HepG2 (cell line): ENCODE measurements around the gene ACTR10. TPM values are rescaled to one million over a fixed set of nuclear protein-coding genes. Genes with fewer than 3 reads are reported as not detected.

Experiments
- ATAC-seq: fragments of 200-7000 bp; cut with Tn5 transposase; 3 replicates; pipeline ENCODE4 v1.9.1; 2020; ENCODE audit warnings: mild to moderate bottlenecking, moderate library complexity
- BruUV-seq: library from RNA; stranded (reverse); fragments of 400-500 nt; replicated peaks from 2 replicates; lab custom pipeline; 2021; lab: Mats Ljungman, UMichigan
- CTCF ChIA-PET: fragments of 300-600 bp; formaldehyde crosslinking; extraction: SDS; loops from one replicate; lab custom pipeline; 2021; ENCODE audit warnings: low total read pairs, inconsistent platforms, low intra/inter-chr PET ratio; lab: Yijun Ruan, JAX
- POLR2A ChIA-PET: fragments of 350-600 bp; sonication (Branson Sonifier 250); formaldehyde crosslinking; loops from one replicate; lab custom pipeline; 2020; ENCODE audit warnings: antibody characterized with exemption, inconsistent platforms; lab: Yijun Ruan, JAX
- DNase-seq: peaks from one replicate; pipeline ENCODE4 v3.0.0-alpha.2; 2015; ENCODE audit warnings: low spot score
- FAIRE-seq: peaks from 3 replicates; lab custom pipeline; 2011; peaks lifted over from hg19 to GRCh38; lab: Jason Lieb, UNC
- H2AFZ ChIP-seq: one replicate; pipeline ENCODE4 v1.6.1; 2011; ENCODE audit warnings: low read length, inconsistent platforms
- H3K27ac ChIP-seq: fragments of 300-600 bp; 3 replicates; pipeline ENCODE4 v1.8.0; 2011; ENCODE audit warnings: mixed run types, mild to moderate bottlenecking, mixed read lengths, low read length, inconsistent platforms; ENCODE audit not compliant: insufficient read depth; ENCODE audit errors: extremely low read length
- H3K27me3 ChIP-seq, 2 experiments: fragments of 200-600 bp in 1 of 2; 2 replicates in 1 of 2; 3 replicates in 1 of 2; pipeline versions ENCODE4 v1.6.0 to v1.8.0; 2011; ENCODE audit warnings: low read length in 2 of 2, mild to moderate bottlenecking in 2 of 2, moderate library complexity in 2 of 2, inconsistent platforms in 1 of 2; ENCODE audit not compliant: insufficient read depth in 2 of 2, control insufficient read depth in 1 of 2
- H3K36me3 ChIP-seq, 2 experiments: fragments of 200-600 bp in 1 of 2; replicated peaks in 1 of 2; 2 replicates in 1 of 2; 3 replicates in 1 of 2; pipeline versions ENCODE4 v1.5.1 to v1.8.0; 2011; ENCODE audit warnings: low read length in 2 of 2, inconsistent platforms in 1 of 2; ENCODE audit not compliant: insufficient read depth in 2 of 2, control insufficient read depth in 1 of 2
- H3K4me1 ChIP-seq: 2 replicates; pipeline ENCODE4 v1.5.1; 2012; ENCODE audit warnings: low read length, inconsistent platforms; ENCODE audit not compliant: insufficient read depth
- H3K4me2 ChIP-seq: 2 replicates; pipeline ENCODE4 v1.6.0; 2011; ENCODE audit warnings: low read depth, low read length, inconsistent platforms
- H3K4me3 ChIP-seq, 3 experiments: fragments of 200-600 bp in 1 of 3; sonication (generic), shearing (Covaris generic) in 1 of 3; replicated peaks in 1 of 3; 2 replicates each; pipeline ENCODE4 v1.5.1; 2011 to 2016; ENCODE audit warnings: low read length in 3 of 3, inconsistent platforms in 2 of 3, low read depth in 2 of 3, mild to moderate bottlenecking in 2 of 3, control low read depth in 1 of 3, mixed read lengths in 1 of 3; ENCODE audit not compliant: insufficient read depth in 1 of 3
- H3K79me2 ChIP-seq: one replicate; pipeline ENCODE4 v1.6.1; 2011; ENCODE audit warnings: low read length, inconsistent platforms; ENCODE audit not compliant: insufficient read depth
- H3K9ac ChIP-seq: 2 replicates; pipeline ENCODE4 v1.6.0; 2011; ENCODE audit warnings: mild to moderate bottlenecking, low read depth, low read length, inconsistent platforms; ENCODE audit not compliant: insufficient read depth
- H3K9me3 ChIP-seq: 2 replicates; pipeline ENCODE4 v1.5.1; 2012; ENCODE audit warnings: mild to moderate bottlenecking, low read length
- H4K20me1 ChIP-seq: 2 replicates; pipeline ENCODE4 v1.6.0; 2011; ENCODE audit warnings: inconsistent platforms, mild to moderate bottlenecking, low read length, moderate library complexity; ENCODE audit not compliant: insufficient read depth
- ARNT ChIP-seq: fragments of 450-650 bp; IDR thresholded peaks from 2 replicates; pipeline ENCODE4 v1.6.1; 2017
- KLF12 ChIP-seq: sonication (generic); formaldehyde crosslinking; IDR thresholded peaks from 2 replicates; pipeline ENCODE4 v1.4.0; 2020; ENCODE audit warnings: missing genetic modification reagents, borderline replicate concordance
- MAFF ChIP-seq: IDR thresholded peaks from 2 replicates; pipeline ENCODE4 v1.6.1; 2011; ENCODE audit warnings: low read depth, low read length, improper control_type of control experiment
- MAFK ChIP-seq, 2 experiments: IDR thresholded peaks in 1 of 2; conservative IDR thresholded peaks in 1 of 2; 2 replicates each; pipeline ENCODE4 v1.6.1; 2011; ENCODE audit warnings: improper control_type of control experiment in 2 of 2, low read length in 2 of 2
- SIN3B ChIP-seq: fragments of 150-350 bp; IDR thresholded peaks from 2 replicates; pipeline ENCODE4 v1.6.1; 2014; ENCODE audit warnings: low read length
- TCF12 ChIP-seq, 2 experiments: fragments of 450-650 bp in 1 of 2; sonication (generic) in 1 of 2; formaldehyde crosslinking in 1 of 2; IDR thresholded peaks; 2 replicates each; pipeline versions ENCODE4 v1.6.1 to v1.8.0; 2017 to 2022; ENCODE audit warnings: antibody characterized with exemption in 1 of 2, mild to moderate bottlenecking in 1 of 2, missing genetic modification reagents in 1 of 2, moderate library complexity in 1 of 2
- ZC3H13 ChIP-seq: sonication (generic); formaldehyde crosslinking; IDR thresholded peaks from 2 replicates; pipeline ENCODE4 v1.8.1; 2023; ENCODE audit warnings: mild to moderate bottlenecking, missing genetic modification reagents, moderate library complexity
- ZNF121 ChIP-seq: sonication (generic); formaldehyde crosslinking; IDR thresholded peaks from 2 replicates; pipeline ENCODE4 v1.5.0; 2020; ENCODE audit warnings: mild to moderate bottlenecking, missing genetic modification reagents
- ZNF367 ChIP-seq: sonication (generic); formaldehyde crosslinking; IDR thresholded peaks from 2 replicates; pipeline ENCODE4 v1.4.0; 2020; ENCODE audit warnings: missing genetic modification reagents, borderline replicate concordance
- ZNF792 ChIP-seq: IDR thresholded peaks from 2 replicates; pipeline ENCODE4 v1.6.1; 2016
- ZSCAN30 ChIP-seq: sonication (generic); formaldehyde crosslinking; IDR thresholded peaks from 2 replicates; pipeline ENCODE4 v1.5.0; 2020; ENCODE audit warnings: mild to moderate bottlenecking, missing genetic modification reagents
- WGBS: methylation state at CpG from one replicate; pipeline ENCODE4 v1.1.6; 2017; ENCODE audit warnings: low lambda C conversion rate; 5-methylcytosine and 5-hydroxymethylcytosine counted together
- in situ Hi-C: cut with HindIII; loops from 2 replicates; pipeline ENCODE4 v1.10.0; 2017; ENCODE audit warnings: low pct_unique_long_range_greater_than_20kb; ENCODE audit not compliant: extremely low pct_ligation_motif_present
- intact Hi-C: fragments of 100-400 bp; cut with micrococcal nuclease; formaldehyde crosslinking; loops from one replicate; pipeline ENCODE4 v1.10.0; 2022; ENCODE audit not compliant: unreplicated experiment
- polyA plus RNA-seq, 8 experiments: library from polyadenylated mRNA; depleted of rRNA in 3 of 8; stranded (reverse) in 7 of 8; unstranded in 1 of 8; fragments of >200 nt; fragmentation: Illumina TruSeq in 4 of 8; extraction: Trizol in 4 of 8; gene quantifications; 2 replicates each; pipeline versions ENCODE4 v1.2.1 to v1.2.3, GENCODE V29; 2011 to 2016; ENCODE audit warnings: low read depth in 4 of 8, missing spikeins in 1 of 8, mixed read lengths in 1 of 8; ENCODE audit not compliant: insufficient read depth in 1 of 8
- total RNA-seq, 5 experiments: library from RNA; depleted of rRNA; stranded (reverse); fragments of >200 nt; fragmentation: Illumina TruSeq; extraction: Trizol; gene quantifications; 2 replicates each; pipeline ENCODE4 v1.2.3, GENCODE V29; 2016; ENCODE audit warnings: low read depth in 1 of 5
- TF ChIP-seq, protein P1 (sequence below): sonication (generic); formaldehyde crosslinking; IDR thresholded peaks from 2 replicates; pipeline ENCODE4 v1.5.1; 2020; ENCODE audit warnings: missing genetic modification reagents, mild to moderate bottlenecking, borderline replicate concordance
- TF ChIP-seq, protein P2 (sequence below): sonication (generic); formaldehyde crosslinking; IDR thresholded peaks from 2 replicates; pipeline ENCODE4 v1.5.1; 2020; ENCODE audit warnings: missing genetic modification reagents, mild to moderate bottlenecking, borderline replicate concordance

The ACTR10 gene
- total and polyA plus RNA-seq, 2 of the 13 experiments (the other 11 are each of a cell fraction or from before 2014, with no cell fraction given) = 30.0 to 41.3 TPM

- CTCF ChIA-PET = no interaction called here
These were observed 38.6 kb downstream of the ACTR10 start for GRCh38 chr14:58238252-58239243.

More at GRCh38 chr14:58238252-58239243, 38.6 kb downstream of the ACTR10 start:
- Histone ChIP-seq H3K27ac (no peak overlapping the region), H3K9me3 (no peaks in the 10 kb centered on the region), H4K20me1 (no peaks in the 10 kb centered on the region), H3K27me3 (no peaks in the 10 kb centered on the region), H3K4me1 (peaks cover 33% of the 10 kb centered on the region), H3K36me3 (0 out of 5 replicates have a peak, but pooled peaks cover 0 to 2% of the 10 kb centered on the region in 2 experiments), H3K4me3 (peak overlapping the region in 2 of 3 experiments; percentile 72 to 83; a peak in 4 of 6 replicates), H2AFZ (peak overlapping the region; percentile 1), H3K79me2 (no peaks in the 10 kb centered on the region), H3K4me2 (peak overlapping the region; percentile 62), H3K9ac (no peak overlapping the region)
- WGBS = 81% methylated on average over 16 of the region's 16 CpGs
- ATAC-seq (no peak), DNase-seq (no peak), FAIRE-seq (no peak)
- no peak for TF ChIP-seq ZC3H13 (CRISPR knock-in tag)
- peak; percentile 58 for TF ChIP-seq MAFF
- TF ChIP-seq TCF12 (IDR thresholded peaks at IDR 0.05) = no peak
- no peak for TF ChIP-seq TCF12 (CRISPR knock-in tag; IDR thresholded peaks at IDR 0.05)
- no peak for TF ChIP-seq ZNF367
- TF ChIP-seq ARNT = no peak
- TF ChIP-seq SIN3B = no peak
- no peak for TF ChIP-seq KLF12
- TF ChIP-seq ZSCAN30 (CRISPR knock-in tag) = no peak
- TF ChIP-seq, protein P1, sequence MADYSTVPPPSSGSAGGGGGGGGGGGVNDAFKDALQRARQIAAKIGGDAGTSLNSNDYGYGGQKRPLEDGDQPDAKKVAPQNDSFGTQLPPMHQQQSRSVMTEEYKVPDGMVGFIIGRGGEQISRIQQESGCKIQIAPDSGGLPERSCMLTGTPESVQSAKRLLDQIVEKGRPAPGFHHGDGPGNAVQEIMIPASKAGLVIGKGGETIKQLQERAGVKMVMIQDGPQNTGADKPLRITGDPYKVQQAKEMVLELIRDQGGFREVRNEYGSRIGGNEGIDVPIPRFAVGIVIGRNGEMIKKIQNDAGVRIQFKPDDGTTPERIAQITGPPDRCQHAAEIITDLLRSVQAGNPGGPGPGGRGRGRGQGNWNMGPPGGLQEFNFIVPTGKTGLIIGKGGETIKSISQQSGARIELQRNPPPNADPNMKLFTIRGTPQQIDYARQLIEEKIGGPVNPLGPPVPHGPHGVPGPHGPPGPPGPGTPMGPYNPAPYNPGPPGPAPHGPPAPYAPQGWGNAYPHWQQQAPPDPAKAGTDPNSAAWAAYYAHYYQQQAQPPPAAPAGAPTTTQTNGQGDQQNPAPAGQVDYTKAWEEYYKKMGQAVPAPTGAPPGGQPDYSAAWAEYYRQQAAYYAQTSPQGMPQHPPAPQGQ (CRISPR knock-in tag) = no peak
- TF ChIP-seq, protein P2, sequence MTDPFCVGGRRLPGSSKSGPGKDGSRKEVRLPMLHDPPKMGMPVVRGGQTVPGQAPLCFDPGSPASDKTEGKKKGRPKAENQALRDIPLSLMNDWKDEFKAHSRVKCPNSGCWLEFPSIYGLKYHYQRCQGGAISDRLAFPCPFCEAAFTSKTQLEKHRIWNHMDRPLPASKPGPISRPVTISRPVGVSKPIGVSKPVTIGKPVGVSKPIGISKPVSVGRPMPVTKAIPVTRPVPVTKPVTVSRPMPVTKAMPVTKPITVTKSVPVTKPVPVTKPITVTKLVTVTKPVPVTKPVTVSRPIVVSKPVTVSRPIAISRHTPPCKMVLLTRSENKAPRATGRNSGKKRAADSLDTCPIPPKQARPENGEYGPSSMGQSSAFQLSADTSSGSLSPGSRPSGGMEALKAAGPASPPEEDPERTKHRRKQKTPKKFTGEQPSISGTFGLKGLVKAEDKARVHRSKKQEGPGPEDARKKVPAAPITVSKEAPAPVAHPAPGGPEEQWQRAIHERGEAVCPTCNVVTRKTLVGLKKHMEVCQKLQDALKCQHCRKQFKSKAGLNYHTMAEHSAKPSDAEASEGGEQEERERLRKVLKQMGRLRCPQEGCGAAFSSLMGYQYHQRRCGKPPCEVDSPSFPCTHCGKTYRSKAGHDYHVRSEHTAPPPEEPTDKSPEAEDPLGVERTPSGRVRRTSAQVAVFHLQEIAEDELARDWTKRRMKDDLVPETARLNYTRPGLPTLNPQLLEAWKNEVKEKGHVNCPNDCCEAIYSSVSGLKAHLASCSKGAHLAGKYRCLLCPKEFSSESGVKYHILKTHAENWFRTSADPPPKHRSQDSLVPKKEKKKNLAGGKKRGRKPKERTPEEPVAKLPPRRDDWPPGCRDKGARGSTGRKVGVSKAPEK (CRISPR knock-in tag) = no peak
- TF ChIP-seq ZNF792 (CRISPR knock-in tag) = no peak
- TF ChIP-seq ZNF121 (CRISPR knock-in tag) = peak; percentile 38; the same call in 1 of the 2 replicates
- TF ChIP-seq MAFK (conservative IDR thresholded peaks at IDR 0.05 in 1 of 2, IDR thresholded peaks at IDR 0.05 in 1 of 2; ENCODE audit: low read length in 2 of 2) = peak; percentile 75 to 76
- no TSS peak for BruUV-seq
- intact Hi-C loops (no loop called here), in situ Hi-C loops (no loop called here)
- POLR2A ChIA-PET = no interaction called here
